Stimulated activated memory B cell treated with anti-CD40 and anti-IgM and Interleukin-4, amounts not matched to agents 10 μg/mL and 1 μg/mL and 100 μg/mL, for 72 hours (primary cell): Measurements from ENCODE around the gene SLPI.
A peak's percentile ranks its signal among the peaks of the same experiment; 100 is the strongest.

ENCODE experiments used
- ATAC-seq: fragments of 150-1000 bp; cut with Tn5 transposase; 2 replicates; pipeline ENCODE4 v1.10.0; 2021
- H3K27ac Mint-ChIP-seq: one replicate; pipeline ENCODE4 v1.8.0; 2022; ENCODE audit warnings: mild to moderate bottlenecking, mixed read lengths
- H3K27me3 Mint-ChIP-seq: one replicate; pipeline ENCODE4 v1.8.0; 2022; ENCODE audit warnings: mixed read lengths
- H3K36me3 Mint-ChIP-seq: one replicate; pipeline ENCODE4 v1.8.0; 2022; ENCODE audit warnings: mixed read lengths
- H3K4me1 Mint-ChIP-seq: one replicate; pipeline ENCODE4 v1.8.0; 2022; ENCODE audit warnings: mixed read lengths
- H3K4me3 Mint-ChIP-seq: one replicate; pipeline ENCODE4 v1.8.0; 2022; ENCODE audit warnings: mild to moderate bottlenecking, moderate library complexity, mixed read lengths
- H3K9me3 Mint-ChIP-seq: one replicate; pipeline ENCODE4 v1.8.0; 2022; ENCODE audit warnings: mixed read lengths

The SLPI gene

GRCh38 chr20:45254383-45255262, at the start of gene SLPI:
Gene SLPI, minus strand, starts transcription at chr20:45254564. Its CDS starts 21 bp downstream, at chr20:45254543.
- Mint-ChIP-seq H3K36me3 (no peaks in the 10 kb centered on the region), H3K4me3 (no peak within 1 kb of the TSS), H3K27ac (no peak within 1 kb of the TSS), H3K27me3 (peaks cover 60% of the 10 kb centered on the region), H3K9me3 (no peaks in the 10 kb centered on the region), H3K4me1 (no peaks in the 10 kb centered on the region)
- ATAC-seq, result no peak

- no peak overlapping the region for H3K27ac Mint-ChIP-seq
- H3K4me1 Mint-ChIP-seq, result no peaks in the 10 kb centered on the region
- peaks cover 86% of the 10 kb centered on the region for H3K27me3 Mint-ChIP-seq
- peak; percentile 35 for ATAC-seq
- no peaks in the 10 kb centered on the region for H3K9me3 Mint-ChIP-seq
- H3K36me3 Mint-ChIP-seq, result no peaks in the 10 kb centered on the region
- no peak overlapping the region for H3K4me3 Mint-ChIP-seq
These were observed 49.5 kb upstream of the SLPI start for GRCh38 chr20:45303586-45304463.

- peaks cover 90% of the 10 kb centered on the region for H3K27me3 Mint-ChIP-seq
- H3K4me1 Mint-ChIP-seq, result no peaks in the 10 kb centered on the region
- H3K36me3 Mint-ChIP-seq, result no peaks in the 10 kb centered on the region
- no peaks in the 10 kb centered on the region for H3K9me3 Mint-ChIP-seq
- H3K27ac Mint-ChIP-seq, result no peak overlapping the region
- ATAC-seq, result no peak
- H3K4me3 Mint-ChIP-seq, result no peak overlapping the region
These were observed 47.5 kb upstream of the SLPI start for GRCh38 chr20:45301824-45302271.

DNA sequence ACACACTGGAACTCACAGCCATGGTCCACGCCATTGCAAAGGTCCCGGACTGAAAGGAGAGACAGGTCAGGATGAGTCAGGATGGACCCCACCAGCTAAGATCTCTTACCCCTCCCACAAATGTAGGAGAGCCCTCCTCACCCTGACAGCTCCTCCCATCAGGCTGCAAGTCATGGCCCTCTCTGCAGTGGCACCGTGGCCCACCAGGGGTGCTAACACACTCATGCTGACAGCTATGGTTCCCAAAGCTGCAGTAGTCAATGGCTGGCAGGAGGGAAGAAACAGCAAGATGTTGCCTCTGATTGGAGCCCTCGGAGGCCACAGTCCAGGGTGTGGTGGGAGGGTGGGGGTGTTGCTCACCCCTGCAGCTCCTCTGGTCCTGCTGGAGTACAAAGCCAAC, 46.6 kb upstream of the SLPI start:
- H3K9me3 Mint-ChIP-seq, result no peaks in the 10 kb centered on the region
- H3K4me3 Mint-ChIP-seq, result no peak overlapping the region
- peaks cover 82% of the 10 kb centered on the region for H3K27me3 Mint-ChIP-seq
- no peaks in the 10 kb centered on the region for H3K4me1 Mint-ChIP-seq
- H3K27ac Mint-ChIP-seq, result no peak overlapping the region
- ATAC-seq, result peak; percentile 62
- H3K36me3 Mint-ChIP-seq, result no peaks in the 10 kb centered on the region

GRCh38 chr20:45299786-45300185, 45.4 kb upstream of the SLPI start:
- no peak overlapping the region for H3K4me3 Mint-ChIP-seq
- peaks cover 71% of the 10 kb centered on the region for H3K27me3 Mint-ChIP-seq
- H3K36me3 Mint-ChIP-seq, result no peaks in the 10 kb centered on the region
- H3K4me1 Mint-ChIP-seq, result no peaks in the 10 kb centered on the region
- H3K27ac Mint-ChIP-seq, result no peak overlapping the region
- no peak for ATAC-seq
- no peaks in the 10 kb centered on the region for H3K9me3 Mint-ChIP-seq

DNA sequence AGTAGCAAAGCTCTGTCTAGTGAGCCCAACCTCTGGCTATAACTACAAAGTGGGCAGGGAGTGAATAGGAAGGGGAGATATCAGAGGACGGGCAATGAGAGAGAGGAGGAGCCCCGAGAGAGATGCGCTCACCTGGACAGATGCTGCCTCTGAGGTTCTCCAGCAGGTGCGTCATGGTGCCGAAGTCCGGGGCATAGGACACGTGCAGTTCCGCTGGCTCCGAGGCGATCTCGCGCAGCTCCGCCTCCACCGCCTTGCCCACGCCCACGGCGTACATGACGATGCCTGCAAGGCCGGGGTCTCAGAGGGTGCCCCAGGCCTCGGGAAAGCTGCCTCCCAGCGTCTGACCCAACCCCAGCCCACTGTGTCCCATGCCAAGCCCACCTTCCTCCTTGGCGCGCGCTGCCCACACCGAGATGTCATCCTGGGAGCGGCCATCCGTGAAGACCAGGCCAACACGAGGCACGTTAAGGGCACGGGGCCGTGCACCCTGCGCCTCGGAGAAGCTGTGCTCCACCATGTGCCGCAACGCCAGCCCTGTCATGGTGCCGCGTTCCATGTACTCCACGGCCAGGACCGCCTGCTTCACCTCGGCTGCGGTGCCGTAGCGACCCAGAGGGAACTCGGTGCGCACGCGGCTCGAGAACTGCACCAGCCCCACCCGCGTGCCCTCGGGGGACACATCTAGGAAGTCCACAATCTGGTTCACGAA, 43.6 kb upstream of the SLPI start:
- H3K36me3 Mint-ChIP-seq, result no peaks in the 10 kb centered on the region
- H3K9me3 Mint-ChIP-seq, result no peaks in the 10 kb centered on the region
- H3K27ac Mint-ChIP-seq, result no peak overlapping the region

DNA sequence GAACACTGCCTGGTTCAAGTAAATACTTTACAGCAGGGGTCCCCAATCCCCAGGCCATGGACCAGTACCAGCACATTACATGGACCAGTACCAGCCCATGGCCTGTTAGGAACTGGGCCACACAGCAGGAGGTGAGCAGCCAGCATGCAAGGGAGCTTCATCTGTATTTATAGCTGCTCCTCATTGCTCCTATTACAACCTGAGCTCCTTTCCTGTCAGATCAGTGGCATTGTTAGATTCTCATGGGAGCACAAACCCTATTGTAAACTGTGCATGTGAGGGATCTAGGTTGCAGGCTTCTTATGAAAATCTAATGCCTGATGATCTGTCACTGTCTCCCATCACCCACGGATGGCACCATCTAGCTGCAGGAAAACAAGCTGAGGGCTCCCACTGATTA, 40.3 kb upstream of the SLPI start:
- Mint-ChIP-seq H3K27me3 (peaks cover 44% of the 10 kb centered on the region), H3K36me3 (no peaks in the 10 kb centered on the region), H3K4me1 (peaks cover 26% of the 10 kb centered on the region), H3K9me3 (no peaks in the 10 kb centered on the region), H3K4me3 (no peak overlapping the region), H3K27ac (no peak overlapping the region)
- ATAC-seq, result no peak

More for the DNA sequence above, 43.6 kb upstream of the SLPI start:
- Mint-ChIP-seq H3K4me1 (peaks cover 11% of the 10 kb centered on the region), H3K27me3 (peaks cover 67% of the 10 kb centered on the region), H3K4me3 (no peak overlapping the region)
- no peak for ATAC-seq

- no peak for ATAC-seq
- no peak overlapping the region for H3K27ac Mint-ChIP-seq
- H3K9me3 Mint-ChIP-seq, result no peaks in the 10 kb centered on the region
- H3K4me1 Mint-ChIP-seq, result peaks cover 26% of the 10 kb centered on the region
- H3K27me3 Mint-ChIP-seq, result peaks cover 40% of the 10 kb centered on the region
- H3K4me3 Mint-ChIP-seq, result peak overlapping the region; percentile 77
- no peaks in the 10 kb centered on the region for H3K36me3 Mint-ChIP-seq
These were observed 39.6 kb upstream of the SLPI start for GRCh38 chr20:45294003-45294368.

DNA sequence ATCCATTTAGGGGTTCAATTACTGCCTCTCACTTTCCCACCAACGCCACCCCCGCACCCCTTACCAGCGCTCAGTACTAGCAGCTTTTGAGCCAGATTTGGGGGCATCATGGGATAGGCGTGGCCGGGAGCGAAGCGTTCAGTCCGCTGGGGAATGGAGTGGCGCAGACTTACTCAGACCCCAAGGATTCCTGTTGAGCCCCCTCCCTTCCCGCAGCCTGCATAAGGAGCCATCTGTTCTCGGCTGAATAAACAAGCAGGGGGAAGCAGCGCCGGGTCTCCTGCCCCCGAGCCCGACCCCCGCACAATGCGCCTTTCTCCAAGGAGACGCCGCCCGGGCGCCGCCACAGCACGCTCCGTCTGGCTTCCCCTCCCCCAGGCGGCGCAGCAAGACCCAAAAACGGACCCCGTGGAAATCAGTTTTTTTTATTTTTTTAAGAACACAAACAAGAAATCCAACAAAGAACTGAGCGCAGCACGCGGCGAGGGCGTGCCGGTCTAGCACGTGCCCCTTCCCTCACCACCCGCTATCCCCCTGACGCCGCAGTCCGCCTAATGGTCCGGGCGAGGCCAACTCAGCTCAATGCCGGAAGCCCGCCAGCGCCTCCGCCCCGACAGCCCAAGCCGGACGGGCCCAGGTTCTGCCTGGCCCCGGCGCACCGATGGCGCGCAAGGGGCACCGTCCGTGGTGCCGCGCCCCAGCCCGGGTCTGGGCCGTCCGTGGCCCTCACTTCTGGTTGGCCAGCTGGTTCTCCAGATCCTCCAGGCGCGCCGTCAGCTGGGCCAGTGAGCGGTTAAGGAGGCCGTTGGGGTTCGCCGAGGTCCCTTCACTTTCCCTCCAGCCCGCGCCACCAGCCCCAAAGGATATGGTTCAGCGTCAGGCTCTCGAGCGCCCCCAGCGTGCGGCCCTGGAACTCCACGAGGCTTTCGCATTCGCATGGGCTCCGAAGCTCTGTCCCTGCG, 39.0 kb upstream of the SLPI start:
- Mint-ChIP-seq H3K9me3 (no peaks in the 10 kb centered on the region), H3K27me3 (peaks cover 40% of the 10 kb centered on the region), H3K27ac (no peak overlapping the region), H3K4me3 (peak overlapping the region; percentile 77), H3K4me1 (peaks cover 26% of the 10 kb centered on the region), H3K36me3 (no peaks in the 10 kb centered on the region)
- peak; percentile 85 for ATAC-seq

DNA sequence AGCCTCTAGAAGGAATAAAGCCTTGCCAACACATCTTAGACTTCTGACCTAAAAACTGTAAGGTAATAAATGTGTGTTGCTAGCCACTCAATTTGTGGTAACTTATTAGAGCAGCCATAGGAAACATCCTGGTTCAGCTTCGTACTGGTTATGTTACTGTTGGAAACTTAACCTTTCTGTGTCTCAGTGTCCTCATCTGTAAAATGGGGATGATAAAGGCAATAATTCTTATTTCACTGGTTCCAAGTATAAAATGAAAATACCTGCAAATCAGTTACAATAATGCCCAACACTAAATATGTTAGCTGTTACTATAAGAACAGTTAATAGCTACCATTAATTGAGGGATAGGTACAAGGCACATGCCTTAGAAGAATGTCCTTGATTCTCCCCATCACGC, 38.0 kb upstream of the SLPI start:
- Mint-ChIP-seq H3K4me3 (no peak overlapping the region), H3K27me3 (peaks cover 32% of the 10 kb centered on the region), H3K9me3 (no peaks in the 10 kb centered on the region), H3K36me3 (no peaks in the 10 kb centered on the region), H3K4me1 (peaks cover 26% of the 10 kb centered on the region), H3K27ac (no peak overlapping the region)
- ATAC-seq, result no peak

DNA sequence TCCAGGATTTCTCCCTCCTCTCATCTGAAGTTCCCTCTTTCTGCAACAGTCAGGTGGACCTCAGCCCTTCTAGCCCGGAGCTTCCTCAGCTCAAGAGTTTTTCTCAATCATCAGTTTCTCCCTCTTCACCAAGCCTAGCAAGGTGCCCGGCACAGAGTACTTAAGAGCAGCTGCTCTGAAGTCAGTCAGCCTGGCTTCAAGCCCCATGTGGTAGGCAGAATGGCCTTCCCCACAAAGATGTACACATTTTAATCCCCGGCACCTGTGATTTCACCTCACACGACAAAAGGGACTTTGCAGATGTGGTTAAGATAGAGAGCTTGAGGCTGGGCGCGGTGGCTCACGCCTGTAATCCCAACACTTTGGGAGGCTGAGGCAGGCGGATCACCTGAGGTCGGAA, 37.2 kb upstream of the SLPI start:
- H3K9me3 Mint-ChIP-seq, result no peaks in the 10 kb centered on the region
- H3K27me3 Mint-ChIP-seq, result peaks cover 36% of the 10 kb centered on the region
- no peaks in the 10 kb centered on the region for H3K36me3 Mint-ChIP-seq
- ATAC-seq, result no peak
- no peak overlapping the region for H3K4me3 Mint-ChIP-seq
- peaks cover 26% of the 10 kb centered on the region for H3K4me1 Mint-ChIP-seq
- H3K27ac Mint-ChIP-seq, result no peak overlapping the region

GRCh38 chr20:45290677-45291355, 36.5 kb upstream of the SLPI start:
- Mint-ChIP-seq H3K36me3 (no peaks in the 10 kb centered on the region), H3K4me1 (peaks cover 26% of the 10 kb centered on the region), H3K27ac (no peak overlapping the region), H3K4me3 (no peak overlapping the region), H3K27me3 (peaks cover 36% of the 10 kb centered on the region), H3K9me3 (no peaks in the 10 kb centered on the region)
- ATAC-seq, result peak; percentile 44

GRCh38 chr20:45289942-45290676, 35.7 kb upstream of the SLPI start:
- H3K27me3 Mint-ChIP-seq, result peaks cover 36% of the 10 kb centered on the region
- no peak overlapping the region for H3K4me3 Mint-ChIP-seq
- no peaks in the 10 kb centered on the region for H3K36me3 Mint-ChIP-seq
- no peak overlapping the region for H3K27ac Mint-ChIP-seq
- H3K9me3 Mint-ChIP-seq, result no peaks in the 10 kb centered on the region
- H3K4me1 Mint-ChIP-seq, result peaks cover 26% of the 10 kb centered on the region
- ATAC-seq, result no peak
